GM18519 (cell line): ENCODE measurements around the gene UBXN4.
"Not testable (repeated sequence)": the region's sequence is repeated elsewhere in the genome, so short reads cannot be mapped to it uniquely, and the experiment has no call there.

ENCODE experiments used
- ATAC-seq: cut with Tn5 transposase; IDR thresholded peaks from one replicate; pipeline ENCODE4 v1.9.1; 2021; ENCODE audit warnings: mild to moderate bottlenecking, moderate library complexity; ENCODE audit not compliant: unreplicated experiment, low FRiP score

Gene UBXN4, protein sequence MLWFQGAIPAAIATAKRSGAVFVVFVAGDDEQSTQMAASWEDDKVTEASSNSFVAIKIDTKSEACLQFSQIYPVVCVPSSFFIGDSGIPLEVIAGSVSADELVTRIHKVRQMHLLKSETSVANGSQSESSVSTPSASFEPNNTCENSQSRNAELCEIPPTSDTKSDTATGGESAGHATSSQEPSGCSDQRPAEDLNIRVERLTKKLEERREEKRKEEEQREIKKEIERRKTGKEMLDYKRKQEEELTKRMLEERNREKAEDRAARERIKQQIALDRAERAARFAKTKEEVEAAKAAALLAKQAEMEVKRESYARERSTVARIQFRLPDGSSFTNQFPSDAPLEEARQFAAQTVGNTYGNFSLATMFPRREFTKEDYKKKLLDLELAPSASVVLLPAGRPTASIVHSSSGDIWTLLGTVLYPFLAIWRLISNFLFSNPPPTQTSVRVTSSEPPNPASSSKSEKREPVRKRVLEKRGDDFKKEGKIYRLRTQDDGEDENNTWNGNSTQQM

GRCh38 chr2:135741395-135742324 is at the start of gene UBXN4:
Gene UBXN4, plus strand, starts transcription at chr2:135741855. Its CDS starts 75 bp downstream, at chr2:135741930.
- peak; percentile 86 for ATAC-seq

- ATAC-seq: no peak
These were observed 46.9 kb upstream of the UBXN4 start for GRCh38 chr2:135694711-135695110.

DNA sequence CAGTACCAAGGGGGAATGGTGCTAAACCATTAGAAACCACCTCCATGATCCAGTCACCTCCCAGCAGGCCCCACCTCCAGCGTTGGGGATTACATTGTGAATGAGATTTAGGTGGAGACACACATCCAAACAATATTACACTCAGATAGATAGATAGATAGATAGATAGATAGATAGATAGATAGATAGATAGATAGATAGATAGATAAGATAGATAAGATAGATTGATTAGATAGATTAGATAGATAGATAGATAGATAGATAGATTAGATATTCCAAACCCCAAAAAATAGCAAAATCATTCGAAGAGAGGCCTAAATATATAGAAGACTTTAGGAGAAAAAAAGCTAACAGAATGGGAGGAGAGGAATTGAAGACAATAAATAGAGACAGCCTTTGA is 42.8 kb upstream of the UBXN4 start:
- ATAC-seq: no peak

GRCh38 chr2:135701442-135701841 is 40.2 kb upstream of the UBXN4 start:
- ATAC-seq: no peak

- ATAC-seq: no peak
These were observed 38.4 kb upstream of the UBXN4 start for GRCh38 chr2:135703300-135703699.

DNA sequence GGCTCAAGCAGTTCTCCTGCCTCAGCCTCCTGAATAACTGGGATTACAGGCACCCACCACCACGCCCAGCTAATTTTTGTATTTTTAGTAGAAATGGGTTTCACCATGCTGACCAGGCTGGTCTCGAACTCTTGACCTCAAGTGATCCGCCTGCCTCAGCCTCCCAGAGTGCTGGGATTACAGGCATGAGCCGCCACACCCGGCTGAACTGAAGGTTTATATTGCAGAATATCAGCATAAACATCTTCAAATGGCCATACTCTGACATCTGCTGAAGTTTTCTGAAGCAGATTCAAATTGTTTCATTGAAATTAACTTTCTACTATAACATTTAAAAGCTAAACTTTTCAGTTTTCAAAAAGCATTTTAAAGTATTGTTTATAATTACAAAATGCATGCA is 37.6 kb upstream of the UBXN4 start:
- not testable (repeated sequence) for ATAC-seq

DNA sequence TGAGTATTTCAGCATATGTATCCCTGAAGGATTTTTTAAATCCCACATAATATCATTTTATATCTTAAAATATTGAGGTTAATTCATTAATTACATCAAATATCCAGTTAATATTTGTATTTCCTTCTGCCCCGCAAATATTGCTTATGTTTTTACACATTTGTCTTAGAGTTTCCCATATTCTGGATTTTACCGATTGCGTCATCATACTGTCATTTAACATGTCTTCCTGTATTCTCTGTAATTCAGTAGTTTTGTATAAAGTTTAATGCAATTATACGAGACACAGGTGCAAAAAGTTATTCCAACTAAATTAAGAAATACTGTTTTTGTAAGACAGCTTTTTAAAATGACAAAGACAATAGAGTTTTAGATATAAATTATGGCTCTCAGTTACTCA is 33.5 kb upstream of the UBXN4 start:
- ATAC-seq: no peak

GRCh38 chr2:135709992-135710391 is 31.7 kb upstream of the UBXN4 start:
- no peak for ATAC-seq

GRCh38 chr2:135715086-135715485 is 26.6 kb upstream of the UBXN4 start:
- ATAC-seq: not testable (repeated sequence)

GRCh38 chr2:135728064-135728743 is 13.5 kb upstream of the UBXN4 start:
- ATAC-seq: no peak

DNA sequence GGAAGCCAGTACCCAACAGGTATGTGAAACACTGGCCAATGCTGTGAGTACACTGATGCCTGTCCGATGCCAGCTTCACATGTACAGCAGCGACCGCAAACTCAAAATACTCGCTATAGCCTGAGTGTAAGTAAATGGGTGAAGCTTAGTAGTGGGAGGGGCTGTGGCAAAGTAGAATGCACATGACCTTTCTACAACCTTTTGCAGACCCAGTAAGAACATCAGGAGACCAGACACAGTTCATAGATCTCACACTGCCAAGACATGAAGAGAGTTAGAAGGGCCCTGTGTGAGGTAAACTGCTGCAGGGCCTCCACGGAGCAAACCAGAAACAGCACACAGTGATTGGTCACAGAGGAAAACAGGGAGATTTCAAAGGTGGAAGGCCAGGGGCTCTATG is 9.1 kb upstream of the UBXN4 start:
- no peak for ATAC-seq

DNA sequence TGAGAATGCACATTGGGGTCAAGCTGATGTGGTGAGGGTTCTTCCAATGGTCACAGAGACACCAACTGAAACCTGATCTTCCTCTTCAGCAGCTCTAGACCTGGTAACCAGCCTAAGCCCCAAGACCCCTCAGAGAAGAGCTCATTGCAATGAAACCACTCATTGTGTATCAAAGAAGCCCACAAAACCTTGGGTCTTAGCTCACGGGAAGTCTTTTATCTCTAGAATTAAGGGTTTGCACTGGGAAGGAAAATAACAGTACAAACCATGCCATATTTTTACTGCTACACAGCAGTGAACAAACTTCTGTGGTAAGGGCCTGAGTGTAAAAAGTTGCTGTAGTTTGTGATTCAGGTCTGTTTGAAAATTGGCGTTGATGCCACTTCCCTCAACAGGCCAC is 8.6 kb upstream of the UBXN4 start:
- ATAC-seq: no peak

DNA sequence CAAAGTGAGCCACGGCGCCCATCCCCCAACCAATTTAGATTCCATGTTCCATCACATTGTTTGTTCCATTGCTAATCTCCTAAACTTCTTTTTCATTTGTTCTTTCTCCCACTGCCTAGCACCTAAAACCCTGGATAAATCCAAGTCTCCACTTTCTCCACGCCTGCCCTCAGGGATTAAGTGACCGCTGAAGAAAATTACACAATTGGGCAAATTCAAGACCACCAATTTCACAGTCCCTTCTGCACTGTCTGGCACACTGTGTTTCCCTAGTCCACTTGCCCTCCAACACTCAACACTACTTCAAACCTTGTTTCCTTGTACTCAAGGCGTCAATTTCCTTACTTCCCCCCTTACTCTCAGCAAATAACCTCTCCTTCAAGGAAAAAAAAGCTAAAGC is 5.1 kb upstream of the UBXN4 start:
- no peak for ATAC-seq

DNA sequence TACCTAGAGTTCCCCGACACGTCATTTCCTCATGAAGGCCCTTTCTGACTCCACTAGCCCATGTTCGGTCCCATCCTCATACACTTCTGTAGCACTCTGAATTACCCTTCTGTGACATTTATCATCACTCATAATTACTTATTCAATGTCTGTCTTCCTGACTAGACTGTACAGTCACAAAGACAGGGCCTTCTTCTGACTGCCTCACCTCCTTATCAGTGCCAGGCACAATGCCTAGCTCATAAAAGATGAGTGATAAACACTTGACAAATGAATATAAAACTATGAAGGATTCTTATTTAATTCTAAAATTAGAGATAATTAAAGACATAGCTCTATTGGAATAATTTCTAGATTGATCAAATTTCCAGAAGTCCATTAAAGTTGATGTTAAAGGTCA is 1.4 kb upstream of the UBXN4 start:
- ATAC-seq: no peak

DNA sequence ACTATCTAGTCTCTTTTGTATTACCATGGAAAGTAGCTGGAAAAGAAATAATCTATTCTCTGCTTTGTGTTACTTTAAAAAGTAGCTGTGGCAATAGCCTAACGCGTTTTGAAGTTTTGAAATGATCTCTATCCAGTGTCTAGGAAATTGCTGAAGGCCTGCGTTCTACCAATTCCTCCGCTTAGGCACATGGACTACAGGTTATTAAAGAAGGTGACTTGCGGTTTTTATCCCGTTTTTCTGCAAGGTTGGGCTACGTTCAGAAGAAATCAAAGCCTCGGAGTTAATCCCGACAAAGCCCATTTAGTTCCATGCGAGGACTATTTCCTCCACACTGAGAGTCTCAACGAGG is 636 bp upstream of the UBXN4 start:
- no peak for ATAC-seq

GRCh38 chr2:135742325-135742757 is 686 bp downstream of the UBXN4 start:
- ATAC-seq: peak; percentile 13

GRCh38 chr2:135743860-135744259 is 2.2 kb downstream of the UBXN4 start:
- ATAC-seq: no peak

GRCh38 chr2:135744760-135745314 is 3.2 kb downstream of the UBXN4 start:
- no peak for ATAC-seq

DNA sequence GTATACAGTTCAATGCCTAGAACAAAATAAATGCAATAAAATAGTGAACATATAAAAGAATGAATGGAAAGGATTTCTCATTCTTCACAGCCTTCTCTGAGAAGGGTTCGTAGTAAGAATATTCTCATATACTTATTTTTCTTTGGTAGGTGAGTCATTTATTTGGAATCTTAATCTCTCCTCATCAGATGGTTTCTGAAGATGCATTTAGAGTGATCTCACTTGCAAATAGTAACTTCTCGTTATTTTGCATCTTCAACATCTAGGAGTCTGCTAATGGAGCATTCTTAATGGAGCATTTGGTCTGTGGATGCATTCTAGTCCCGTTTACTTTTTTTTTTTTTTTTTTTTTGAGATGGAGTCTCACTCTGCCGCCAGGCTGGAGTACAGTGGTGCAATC is 3.9 kb downstream of the UBXN4 start:
- no peak for ATAC-seq

DNA sequence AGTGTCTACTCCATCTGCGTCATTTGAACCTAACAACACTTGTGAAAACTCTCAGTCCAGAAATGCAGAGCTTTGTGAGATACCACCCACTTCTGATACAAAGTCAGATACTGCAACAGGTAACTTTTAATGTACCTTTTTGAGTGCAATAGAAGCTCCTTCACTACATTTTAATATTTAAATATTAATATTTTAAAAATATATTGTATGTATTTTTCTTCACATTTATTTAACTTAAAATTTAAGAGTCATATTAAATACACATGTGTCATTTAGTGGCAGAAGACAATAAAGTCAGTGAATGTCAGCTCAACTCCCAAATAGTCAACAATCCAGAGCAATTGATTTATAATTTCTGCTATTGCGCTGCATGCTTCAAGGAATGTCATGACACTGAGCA is 13.9 kb downstream of the UBXN4 start:
- ATAC-seq: no peak
